DND-41 (cell line): Measurements from ENCODE around the gene MSL3B.

ENCODE experiments used
- ATAC-seq: fragments of 200-7000 bp; cut with Tn5 transposase; 3 replicates; pipeline ENCODE4 v1.9.1; 2021; ENCODE audit warnings: low read depth; ENCODE audit not compliant: insufficient read depth
- DNase-seq: peaks from one replicate; pipeline ENCODE4 v3.0.0-alpha.2; 2020
- H2AFZ ChIP-seq: 2 replicates; pipeline ENCODE4 v1.6.0; 2012; ENCODE audit warnings: low read depth, low read length
- H3K27ac ChIP-seq: 2 replicates; pipeline ENCODE4 v1.5.1; 2012; ENCODE audit warnings: low read length, inconsistent platforms
- H3K27me3 ChIP-seq: fragments of 200-600 bp; sonication (generic); 2 replicates; pipeline ENCODE4 v1.6.0; 2012; ENCODE audit warnings: low read length, mild to moderate bottlenecking, inconsistent platforms; ENCODE audit not compliant: insufficient read depth, poor library complexity
- H3K36me3 ChIP-seq: 2 replicates; pipeline ENCODE4 v1.5.1; 2012; ENCODE audit warnings: low read length, inconsistent platforms; ENCODE audit not compliant: insufficient read depth
- H3K4me1 ChIP-seq: 2 replicates; pipeline ENCODE4 v1.5.1; 2012; ENCODE audit warnings: mild to moderate bottlenecking, low read length; ENCODE audit not compliant: insufficient read depth
- H3K4me2 ChIP-seq: 2 replicates; pipeline ENCODE4 v1.6.0; 2012; ENCODE audit warnings: mild to moderate bottlenecking, moderate library complexity, low read length, inconsistent platforms; ENCODE audit not compliant: insufficient read depth
- H3K4me3 ChIP-seq, 2 experiments: fragments of 200-600 bp in 1 of 2; shearing (Covaris generic) in 1 of 2; 2 replicates each; pipeline ENCODE4 v1.5.1; 2012 to 2016; ENCODE audit warnings: inconsistent platforms in 2 of 2, low read length in 2 of 2, mild to moderate bottlenecking in 2 of 2, low read depth in 1 of 2, moderate library complexity in 1 of 2
- H3K79me2 ChIP-seq: 2 replicates; pipeline ENCODE4 v1.6.0; 2012; ENCODE audit warnings: low read length, inconsistent platforms; ENCODE audit not compliant: insufficient read depth
- H3K9ac ChIP-seq: 2 replicates; pipeline ENCODE4 v1.6.0; 2012; ENCODE audit warnings: low read depth, mild to moderate bottlenecking, inconsistent platforms, low read length, moderate library complexity
- H3K9me3 ChIP-seq: 2 replicates; pipeline ENCODE4 v1.5.1; 2012; ENCODE audit warnings: low read length, moderate library complexity, mild to moderate bottlenecking, inconsistent platforms; ENCODE audit not compliant: insufficient read depth, severe bottlenecking
- H4K20me1 ChIP-seq: 2 replicates; pipeline ENCODE4 v1.6.0; 2012; ENCODE audit warnings: low read length; ENCODE audit not compliant: insufficient read depth
- EZH2 ChIP-seq: IDR thresholded peaks from 3 replicates; pipeline ENCODE4 v1.6.1; 2012; ENCODE audit warnings: borderline replicate concordance, low read depth, mild to moderate bottlenecking, moderate library complexity, low read length, inconsistent platforms; ENCODE audit not compliant: severe bottlenecking
- TF ChIP-seq, protein P1 (sequence below): IDR thresholded peaks from 2 replicates; pipeline ENCODE4 v1.5.1; 2012; ENCODE audit warnings: borderline replicate concordance, low read length, moderate library complexity, mild to moderate bottlenecking; ENCODE audit not compliant: poor library complexity, severe bottlenecking; ENCODE audit errors: extremely low read depth

Gene MSL3B

GRCh38 chr2:233852056-233852455 lies 16.1 kb downstream of the MSL3B start:
- TF ChIP-seq, protein P1, sequence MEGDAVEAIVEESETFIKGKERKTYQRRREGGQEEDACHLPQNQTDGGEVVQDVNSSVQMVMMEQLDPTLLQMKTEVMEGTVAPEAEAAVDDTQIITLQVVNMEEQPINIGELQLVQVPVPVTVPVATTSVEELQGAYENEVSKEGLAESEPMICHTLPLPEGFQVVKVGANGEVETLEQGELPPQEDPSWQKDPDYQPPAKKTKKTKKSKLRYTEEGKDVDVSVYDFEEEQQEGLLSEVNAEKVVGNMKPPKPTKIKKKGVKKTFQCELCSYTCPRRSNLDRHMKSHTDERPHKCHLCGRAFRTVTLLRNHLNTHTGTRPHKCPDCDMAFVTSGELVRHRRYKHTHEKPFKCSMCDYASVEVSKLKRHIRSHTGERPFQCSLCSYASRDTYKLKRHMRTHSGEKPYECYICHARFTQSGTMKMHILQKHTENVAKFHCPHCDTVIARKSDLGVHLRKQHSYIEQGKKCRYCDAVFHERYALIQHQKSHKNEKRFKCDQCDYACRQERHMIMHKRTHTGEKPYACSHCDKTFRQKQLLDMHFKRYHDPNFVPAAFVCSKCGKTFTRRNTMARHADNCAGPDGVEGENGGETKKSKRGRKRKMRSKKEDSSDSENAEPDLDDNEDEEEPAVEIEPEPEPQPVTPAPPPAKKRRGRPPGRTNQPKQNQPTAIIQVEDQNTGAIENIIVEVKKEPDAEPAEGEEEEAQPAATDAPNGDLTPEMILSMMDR: no peak
- TF ChIP-seq EZH2: no peak
- ATAC-seq: no peak
- H3K4me3 ChIP-seq: peak overlapping the region in 1 of 2 experiments; percentile 94; a peak in 2 of 4 replicates
- H3K9ac ChIP-seq: peak overlapping the region; percentile 99
- peaks cover 71% of the 10 kb centered on the region for H3K36me3 ChIP-seq
- H3K4me2 ChIP-seq: peak overlapping the region; percentile 84
- H2AFZ ChIP-seq: no peak overlapping the region
- H3K79me2 ChIP-seq: peaks cover 81% of the 10 kb centered on the region
- H3K4me1 ChIP-seq: peaks cover 65% of the 10 kb centered on the region
- H3K9me3 ChIP-seq: no peaks in the 10 kb centered on the region
- peaks cover 60% of the 10 kb centered on the region for H4K20me1 ChIP-seq
- no peak for DNase-seq
- H3K27ac ChIP-seq: peak overlapping the region; percentile 99
- no peaks in the 10 kb centered on the region for H3K27me3 ChIP-seq

DNA sequence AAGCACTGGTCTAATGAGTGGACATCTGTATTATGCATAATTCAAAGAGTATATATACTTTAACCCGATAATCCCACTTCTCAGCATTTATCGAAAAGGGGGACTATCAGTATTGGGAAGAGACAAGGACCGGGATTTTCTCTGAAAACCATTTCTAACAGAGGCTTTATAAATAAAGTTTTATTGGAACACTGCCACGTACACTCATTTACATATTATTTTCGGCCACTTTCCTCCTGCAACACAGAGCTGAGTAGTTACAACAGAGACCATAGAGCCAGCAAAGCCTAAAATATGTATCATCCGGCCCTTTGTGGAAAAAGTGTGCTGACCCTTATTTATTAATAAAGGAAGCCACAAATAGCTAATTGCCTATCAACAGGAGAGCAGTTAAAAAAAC lies 17.0 kb downstream of the MSL3B start:
- H4K20me1 ChIP-seq: peaks cover 69% of the 10 kb centered on the region
- peak overlapping the region; percentile 18; the same call in 1 of the 2 replicates for H3K9ac ChIP-seq
- no peak for TF ChIP-seq EZH2
- TF ChIP-seq, protein P1: no peak
- H3K27ac ChIP-seq: no peak overlapping the region
- ATAC-seq (no peak), DNase-seq (no peak)
- H3K4me3 ChIP-seq: no peak overlapping the region
- H3K27me3 ChIP-seq: no peaks in the 10 kb centered on the region
- peaks cover 70% of the 10 kb centered on the region for H3K4me1 ChIP-seq
- no peak overlapping the region for H2AFZ ChIP-seq
- peaks cover 80% of the 10 kb centered on the region for H3K36me3 ChIP-seq
- H3K9me3 ChIP-seq: no peaks in the 10 kb centered on the region
- peak overlapping the region; percentile 84 for H3K4me2 ChIP-seq
- peaks cover 90% of the 10 kb centered on the region for H3K79me2 ChIP-seq

DNA sequence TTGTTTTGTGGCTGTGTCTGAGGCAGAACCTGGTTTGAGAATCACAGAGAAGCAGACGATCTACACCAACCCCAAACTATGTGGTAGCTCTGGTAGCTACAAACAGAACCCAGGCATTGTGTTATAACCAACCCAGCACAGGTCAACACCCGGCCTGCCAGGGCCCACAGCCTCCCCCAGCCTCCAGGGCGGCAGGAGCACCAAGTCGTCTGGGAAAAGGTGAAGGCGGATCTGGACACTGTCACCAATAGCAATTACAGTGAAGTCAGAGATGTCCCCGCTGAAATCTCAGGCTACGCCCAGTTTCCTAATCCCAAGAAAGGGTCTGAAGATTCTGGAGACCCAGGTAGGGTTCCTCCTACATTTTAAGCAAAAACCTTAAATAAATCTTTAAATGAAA lies 17.4 kb downstream of the MSL3B start:
- peak overlapping the region; percentile 84 for H3K4me2 ChIP-seq

More for the DNA sequence above, 17.4 kb downstream of the MSL3B start:
- H4K20me1 ChIP-seq: peaks cover 69% of the 10 kb centered on the region
- no peak overlapping the region for H2AFZ ChIP-seq
- ATAC-seq (no peak), DNase-seq (no peak)
- peaks cover 94% of the 10 kb centered on the region for H3K79me2 ChIP-seq
- peaks cover 70% of the 10 kb centered on the region for H3K4me1 ChIP-seq
- TF ChIP-seq, protein P1: no peak
- no peak for TF ChIP-seq EZH2
- no peaks in the 10 kb centered on the region for H3K9me3 ChIP-seq
- peak overlapping the region; percentile 18; the same call in 1 of the 2 replicates for H3K9ac ChIP-seq
- peak overlapping the region in 1 of 2 experiments; percentile 16; a peak in 1 of 4 replicates for H3K4me3 ChIP-seq
- H3K27me3 ChIP-seq: no peaks in the 10 kb centered on the region
- H3K36me3 ChIP-seq: peaks cover 84% of the 10 kb centered on the region
- H3K27ac ChIP-seq: no peak overlapping the region
